SIG-M5 treated with dmso at 0.1 percent for 504 hours (cell line): ENCODE measurements around the gene PVALEF.

ENCODE experiments used
- DNase-seq: peaks from one replicate; lab custom pipeline; 2025; ENCODE audit not compliant: unreplicated experiment; lab: John Stamatoyannopoulos, UW

Gene PVALEF

GRCh38 chr17:81165246-81166032 is at the start of gene PVALEF:
TSS of gene PVALEF (plus strand) at chr17:81165507. CDS start at chr17:81181227, 15,720 bp downstream.
- DNase-seq = no peak

GRCh38 chr17:81115749-81116464 is 49.4 kb upstream of the PVALEF start:
- no peak for DNase-seq

- no peak for DNase-seq
Measured at GRCh38 chr17:81116704-81117103, 48.6 kb upstream of the PVALEF start.

GRCh38 chr17:81117672-81118198 is 47.6 kb upstream of the PVALEF start:
- DNase-seq = no peak

- DNase-seq = no peak
Measured at GRCh38 chr17:81118308-81119221, 46.7 kb upstream of the PVALEF start.

- DNase-seq = no peak
Measured at GRCh38 chr17:81119223-81120148, 45.8 kb upstream of the PVALEF start.

GRCh38 chr17:81120149-81120484 is 45.2 kb upstream of the PVALEF start:
- DNase-seq = no peak

GRCh38 chr17:81120695-81121621 is 44.3 kb upstream of the PVALEF start:
- DNase-seq = no peak

- no peak for DNase-seq
Measured at GRCh38 chr17:81121841-81122733, 43.2 kb upstream of the PVALEF start.

- DNase-seq = no peak
Measured at GRCh38 chr17:81123052-81124048, 42.0 kb upstream of the PVALEF start.

GRCh38 chr17:81124377-81124776 is 40.9 kb upstream of the PVALEF start:
- DNase-seq = no peak

GRCh38 chr17:81125573-81126081 is 39.7 kb upstream of the PVALEF start:
- no peak for DNase-seq

- no peak for DNase-seq
Measured at GRCh38 chr17:81126281-81127132, 38.8 kb upstream of the PVALEF start.

- no peak for DNase-seq
Measured at GRCh38 chr17:81127133-81127455, 38.2 kb upstream of the PVALEF start.

GRCh38 chr17:81127526-81128177 is 37.7 kb upstream of the PVALEF start:
- no peak for DNase-seq
